CD4-positive, alpha-beta T cell treated with Interferon gamma for 1 hour (primary cell): ENCODE measurements around the gene YY1AP1.
A peak's percentile ranks its signal among the peaks of the same experiment; 100 is the strongest.
"Not testable (repeated sequence)": the region's sequence is repeated elsewhere in the genome, so short reads cannot be mapped to it uniquely, and the experiment has no call there.

Experiments used
- DNase-seq: peaks from one replicate; pipeline ENCODE4 v3.0.0-alpha.2; 2020

Gene YY1AP1

DNA sequence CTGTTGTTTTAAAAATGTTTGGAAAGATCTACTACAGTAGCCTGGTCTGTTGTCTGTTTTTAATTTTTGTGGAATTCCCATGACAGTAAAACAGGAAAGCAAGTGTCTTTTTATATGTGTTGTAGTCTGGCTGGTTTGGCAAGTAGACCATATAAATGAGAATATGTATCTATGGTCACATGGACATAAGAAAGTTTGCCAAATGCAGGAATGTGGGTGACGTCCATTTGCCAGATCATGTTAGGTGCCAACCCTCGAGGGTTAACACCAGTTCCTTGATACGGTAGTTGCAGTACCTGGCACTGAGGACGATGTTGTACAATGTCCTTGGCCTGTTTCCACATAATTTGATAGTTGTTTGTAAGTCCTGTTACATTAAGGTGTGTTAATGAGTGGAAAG is 6.5 kb upstream of the YY1AP1 start:
- DNase-seq, result no peak

GRCh38 chr1:155694167-155694566 is 5.6 kb upstream of the YY1AP1 start:
- no peak for DNase-seq

GRCh38 chr1:155691992-155692528 is 3.5 kb upstream of the YY1AP1 start:
- no peak for DNase-seq

GRCh38 chr1:155689081-155689607 is 570 bp upstream of the YY1AP1 start, which contains the start of gene DAP3:
DAP3 (plus strand) TSS chr1:155689091; CDS start chr1:155709780, 20,689 bp downstream.
- peak; percentile 75 for DNase-seq

DNA sequence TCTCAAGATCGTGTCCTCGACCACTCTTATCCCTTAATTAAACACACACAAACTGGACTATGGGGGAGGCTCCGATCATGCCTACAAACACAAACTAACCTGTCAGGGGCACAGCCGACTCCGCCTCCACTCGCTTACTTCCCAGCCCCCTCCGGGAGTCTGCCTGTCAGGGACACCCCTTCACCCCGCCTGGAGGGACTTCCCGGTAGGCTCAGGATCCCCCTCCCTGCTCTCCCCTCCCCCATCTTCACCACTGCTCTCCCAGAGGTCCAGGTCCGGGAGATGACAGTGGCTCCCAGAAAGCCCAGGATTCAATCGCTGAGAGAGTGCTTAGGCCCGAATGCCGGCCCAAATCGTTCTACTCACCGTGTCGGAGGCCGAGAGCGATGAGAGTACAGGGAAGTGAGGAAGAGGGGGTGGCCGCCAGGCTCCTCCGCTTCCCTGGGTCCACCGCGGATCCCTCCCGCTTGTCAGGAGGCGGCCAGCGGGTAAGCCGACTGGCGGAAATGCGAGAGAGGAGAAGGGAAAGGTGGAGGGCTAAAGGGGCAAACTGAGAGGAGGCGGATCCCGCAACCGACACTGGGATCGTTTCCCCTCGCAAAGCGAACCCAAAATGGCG is 760 bp downstream of the YY1AP1 start:
- DNase-seq, result peak; percentile 1

- DNase-seq, result no peak
These were observed 6.8 kb downstream of the YY1AP1 start for GRCh38 chr1:155681776-155682175.

- no peak for DNase-seq
These were observed 8.0 kb downstream of the YY1AP1 start for GRCh38 chr1:155680531-155680930.

DNA sequence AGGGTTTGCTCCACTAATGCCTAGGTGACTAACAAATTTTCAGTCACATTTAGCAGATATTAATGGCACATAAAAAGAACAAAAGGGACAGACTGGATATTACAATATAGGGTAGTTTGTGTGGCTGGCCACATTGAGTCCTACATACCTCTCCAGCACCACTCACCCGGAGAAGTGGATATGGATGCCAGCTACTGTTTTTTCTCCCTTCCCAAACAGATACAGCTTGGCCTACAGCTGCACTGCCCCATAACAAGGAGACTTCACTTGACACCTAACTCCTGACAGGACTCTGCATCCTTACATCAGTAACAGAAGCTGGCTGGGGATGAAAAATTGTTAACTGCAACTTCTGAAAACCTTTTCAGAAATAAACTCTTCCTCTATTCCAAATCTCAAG is 9.6 kb downstream of the YY1AP1 start:
- not testable (repeated sequence) for DNase-seq

GRCh38 chr1:155678027-155678426 is 10.5 kb downstream of the YY1AP1 start:
- no peak for DNase-seq

GRCh38 chr1:155673003-155673402 is 15.6 kb downstream of the YY1AP1 start:
- DNase-seq, result no peak

DNA sequence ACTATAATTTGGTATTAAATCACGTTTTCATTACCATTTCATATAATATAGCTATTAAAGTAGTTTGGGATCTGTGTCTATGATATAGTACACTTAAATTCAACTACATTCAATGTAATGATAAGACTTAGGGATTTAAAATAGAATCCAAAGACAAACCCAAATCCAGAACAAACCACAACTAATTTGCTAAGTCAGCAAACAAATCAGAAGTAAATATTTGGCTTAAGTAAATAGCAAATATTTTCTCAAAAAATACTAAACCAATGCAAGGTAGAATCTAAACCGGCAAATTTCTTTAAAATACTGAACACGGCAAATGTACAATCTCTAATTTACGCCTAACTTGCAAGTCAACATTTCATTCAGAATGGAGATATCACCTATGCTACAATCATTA is 16.8 kb downstream of the YY1AP1 start:
- DNase-seq, result no peak

GRCh38 chr1:155669233-155670162 is 19.1 kb downstream of the YY1AP1 start:
- DNase-seq, result no peak

- not testable (repeated sequence) for DNase-seq
These were observed 27.3 kb downstream of the YY1AP1 start for GRCh38 chr1:155661239-155661638.

DNA sequence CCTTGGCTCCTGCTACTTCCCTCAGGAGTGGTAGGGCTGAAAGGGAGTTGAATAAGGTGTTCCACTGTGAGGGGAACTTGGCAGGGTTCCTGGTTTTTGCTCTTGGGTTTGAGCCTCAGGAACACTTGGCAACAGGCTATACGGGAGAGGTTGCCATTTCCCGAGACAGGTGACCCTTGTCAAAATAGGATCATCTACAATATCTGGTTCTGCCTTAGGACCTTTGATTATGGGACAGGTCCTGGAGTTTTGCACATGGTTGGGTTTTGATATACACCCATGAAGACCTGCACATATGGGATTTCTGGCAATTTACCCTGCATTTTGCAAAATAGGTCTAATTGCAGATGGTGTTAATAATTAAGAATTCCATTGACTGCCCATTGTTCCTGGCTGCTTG is 31.1 kb downstream of the YY1AP1 start:
- no peak for DNase-seq

GRCh38 chr1:155652951-155653350 is 35.6 kb downstream of the YY1AP1 start:
- DNase-seq, result no peak

DNA sequence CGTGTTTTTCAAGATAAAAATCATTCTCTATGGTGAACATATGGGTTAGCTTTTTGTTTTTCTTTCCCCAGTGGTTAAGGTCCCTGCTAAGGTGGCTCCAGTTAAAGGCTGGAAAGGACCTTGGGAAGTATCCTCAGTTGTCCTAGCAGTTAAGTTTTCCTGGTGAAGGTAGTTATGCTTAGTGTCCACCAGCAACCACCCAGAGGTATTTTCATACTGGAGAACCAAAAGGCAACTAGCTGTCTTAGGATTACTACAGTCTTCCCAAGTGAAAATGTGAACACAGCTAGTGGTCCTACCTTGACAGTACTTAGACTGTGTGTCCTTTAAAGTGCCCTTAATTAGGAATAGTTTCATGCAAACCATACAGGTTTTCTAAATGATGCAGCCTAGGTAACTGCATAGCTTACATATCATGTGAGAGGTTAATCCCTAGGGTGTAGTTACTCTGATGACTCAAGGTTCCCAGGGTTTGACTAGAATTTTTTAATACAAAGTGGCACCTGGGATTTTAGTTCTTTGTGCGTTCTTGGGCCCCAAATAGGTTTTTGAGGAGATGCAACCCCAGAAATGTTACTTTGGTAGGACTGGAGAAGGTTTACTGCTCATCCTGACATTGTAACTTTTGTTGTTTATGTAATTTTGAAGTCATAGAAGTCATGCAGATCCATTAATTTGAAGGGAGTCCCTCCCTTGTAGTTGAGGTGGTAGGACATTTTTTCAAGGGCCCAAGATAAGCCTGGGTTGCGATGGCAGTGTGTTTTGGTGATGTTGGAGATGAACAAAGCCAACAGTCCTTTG is 36.5 kb downstream of the YY1AP1 start:
- DNase-seq, result no peak

DNA sequence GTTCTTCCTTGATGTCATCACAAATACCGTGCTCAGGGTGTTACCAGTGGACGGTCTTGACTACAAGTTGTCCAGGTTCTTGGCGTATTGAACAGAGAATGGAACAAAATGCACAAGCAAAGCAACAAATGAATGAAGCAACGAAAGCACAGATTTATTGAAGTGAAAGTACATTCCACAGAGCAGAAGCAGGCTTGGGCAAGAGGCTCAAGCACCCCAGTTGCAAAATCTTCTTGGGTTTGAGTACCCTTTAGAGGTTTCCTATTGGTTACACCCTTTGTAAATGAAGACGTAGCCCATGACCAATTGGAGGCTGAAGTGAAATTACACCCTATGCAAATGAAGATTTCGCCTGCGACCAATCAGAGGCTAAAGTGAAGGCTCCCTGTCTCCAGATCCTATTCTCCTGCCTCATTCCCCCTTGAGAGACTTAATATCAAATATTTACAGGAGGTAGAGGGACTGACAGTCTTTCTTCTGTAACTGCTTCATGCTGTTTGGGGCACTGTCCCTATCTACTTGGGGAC is 38.3 kb downstream of the YY1AP1 start:
- DNase-seq, result no peak

DNA sequence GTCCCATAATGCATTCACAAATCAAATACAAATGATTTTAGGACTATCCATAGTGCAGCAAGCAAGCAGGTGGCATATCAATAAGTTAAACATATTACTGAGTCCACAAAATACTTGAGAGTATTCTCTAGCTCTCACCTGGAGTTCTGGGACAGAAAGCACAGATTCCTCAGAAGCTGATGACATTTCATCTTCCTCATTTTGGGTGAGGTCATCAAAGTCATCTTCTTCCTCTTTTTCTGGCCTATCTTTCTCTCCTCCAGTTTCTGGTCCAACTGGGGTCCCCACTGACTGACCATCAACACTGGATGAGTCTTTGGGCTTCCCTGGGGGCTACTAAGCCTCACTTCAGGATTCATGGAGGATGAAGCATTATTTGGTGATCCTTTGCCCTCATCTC is 38.9 kb downstream of the YY1AP1 start:
- no peak for DNase-seq

GRCh38 chr1:155648207-155649147 is 40.1 kb downstream of the YY1AP1 start:
- peak; percentile 28 for DNase-seq

GRCh38 chr1:155646307-155646706 is 42.3 kb downstream of the YY1AP1 start:
- no peak for DNase-seq

- no peak for DNase-seq
These were observed 42.9 kb downstream of the YY1AP1 start for GRCh38 chr1:155645648-155646047.
